ENCODE data around the gene NTSR1. TPM values are rescaled to one million over a fixed set of nuclear protein-coding genes. Genes with fewer than 3 reads are reported as not detected.

NTSR1 gene
- total RNA-seq, 2 experiments from 2014 or later = 0.07 to 0.14 TPM

DNA sequence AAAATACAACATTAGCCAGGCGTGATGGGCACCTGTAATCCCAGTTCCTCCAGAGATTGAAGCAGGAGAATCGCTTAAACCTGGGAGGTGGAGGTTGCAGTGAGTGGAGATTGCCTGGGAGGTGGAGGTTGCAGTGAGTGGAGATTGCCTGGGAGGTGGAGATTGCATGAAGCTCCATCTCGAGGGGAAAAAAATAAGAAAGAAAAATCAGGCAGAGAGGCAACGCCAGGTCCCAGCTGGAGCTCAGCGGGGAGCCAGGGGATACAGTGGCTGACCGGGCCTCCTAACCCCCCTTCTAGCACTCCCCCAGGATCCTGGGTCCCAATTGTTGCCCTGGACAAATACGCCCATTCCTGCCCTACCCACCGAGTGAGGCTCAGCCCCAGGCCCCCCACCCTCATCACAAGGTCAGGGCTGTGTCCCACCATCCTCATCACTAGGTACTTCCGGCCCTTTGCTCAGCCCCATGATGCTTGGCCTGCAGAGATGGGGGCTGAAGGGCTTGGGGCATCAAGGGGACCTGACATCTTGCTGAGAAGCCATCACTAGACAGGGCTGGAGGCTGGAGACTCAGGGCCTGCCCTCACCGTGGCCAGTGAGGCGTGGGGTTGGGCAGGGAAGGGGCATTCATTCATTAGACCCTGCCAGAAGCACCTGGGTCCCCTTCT lies 97.9 kb downstream of the NTSR1 start:
- intact Hi-C loops (cut with DNase I, micrococcal nuclease) = loop anchor here in 1 of 2 experiments (5.0 kb wide), 1 partner anchor 304 kb away; no protein-coding TSS in a partner anchor
- peak overlapping the region; percentile 78 for H3K4me3 Mint-ChIP-seq
- ChIA-PET CTCF (interaction anchor here (1.2 kb wide), 1 partner anchor 132 kb away, joined by 4 read pairs; no protein-coding TSS in a partner anchor), POLR2A (no interaction called here)
- no peak for ATAC-seq
- H3K9me3 Mint-ChIP-seq (ENCODE audit: low read depth) = no peaks in the 10 kb centered on the region
- DNase-seq = no peak
- no peaks in the 10 kb centered on the region for H3K27me3 Mint-ChIP-seq
- H3K4me1 Mint-ChIP-seq = peaks cover 21% of the 10 kb centered on the region
- H3K36me3 Mint-ChIP-seq (ENCODE audit: low read depth) = peaks cover 14% of the 10 kb centered on the region
- no peak overlapping the region for H3K27ac Mint-ChIP-seq

DNA sequence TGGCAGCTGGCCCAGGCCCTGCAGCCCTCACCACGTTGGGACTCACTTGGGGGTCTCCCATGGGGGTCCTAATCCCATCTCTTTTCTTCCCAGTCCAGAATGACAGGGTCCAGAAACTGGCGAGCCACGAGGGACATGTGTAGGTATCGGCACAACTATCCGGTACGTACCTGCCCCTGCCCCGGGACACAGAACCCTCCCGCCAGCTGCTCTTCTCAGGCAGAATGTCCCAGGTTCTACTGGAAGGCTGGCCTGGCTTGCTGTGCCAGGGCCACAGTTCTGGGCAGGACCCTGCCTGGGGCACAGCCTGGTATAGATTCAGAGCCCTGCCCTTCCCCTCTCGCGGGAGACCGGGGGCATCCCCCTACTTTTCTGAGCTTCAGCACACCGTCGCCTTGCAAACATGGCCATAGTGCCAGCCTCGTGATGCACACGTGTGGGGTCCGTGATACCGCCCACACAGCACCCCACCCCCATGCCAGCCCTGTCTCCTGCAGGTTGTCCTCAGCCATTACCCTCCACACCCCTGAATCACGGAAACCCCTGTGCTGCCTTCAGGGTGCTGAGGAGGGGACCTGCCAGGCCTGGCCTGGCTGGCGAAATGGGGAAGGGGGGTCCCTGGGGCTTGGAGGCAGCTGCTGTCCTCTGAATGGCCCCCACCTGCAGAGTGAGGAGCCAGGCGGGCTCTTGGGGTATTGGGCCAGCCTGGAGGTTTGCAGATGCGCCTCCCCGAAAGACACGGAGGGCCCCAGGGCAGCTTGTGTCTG lies 99.0 kb downstream of the NTSR1 start:
- ChIA-PET POLR2A (interaction anchor here (1.0 kb wide), 1 partner anchor 16 kb away, joined by 3 read pairs; no protein-coding TSS in a partner anchor), CTCF (interaction anchor here (0.6 to 2.2 kb wide), 17 partner anchors 9 to 903 kb away, joined by 3 to 16 read pairs (median 4); partner anchors contain the start of gene COL9A3)
- Mint-ChIP-seq H3K4me3 (no peak overlapping the region), H3K27ac (no peak overlapping the region), H3K27me3 (no peaks in the 10 kb centered on the region), H3K9me3 (ENCODE audit: low read depth) (no peaks in the 10 kb centered on the region), H3K36me3 (ENCODE audit: low read depth) (peaks cover 17% of the 10 kb centered on the region), H3K4me1 (peaks cover 21% of the 10 kb centered on the region)
- DNase-seq (no peak), ATAC-seq (no peak)
- intact Hi-C loops (cut with DNase I, micrococcal nuclease) = loop anchor here (1.0 to 5.0 kb wide), 4 partner anchors 13 to 307 kb away; no protein-coding TSS in a partner anchor

DNA sequence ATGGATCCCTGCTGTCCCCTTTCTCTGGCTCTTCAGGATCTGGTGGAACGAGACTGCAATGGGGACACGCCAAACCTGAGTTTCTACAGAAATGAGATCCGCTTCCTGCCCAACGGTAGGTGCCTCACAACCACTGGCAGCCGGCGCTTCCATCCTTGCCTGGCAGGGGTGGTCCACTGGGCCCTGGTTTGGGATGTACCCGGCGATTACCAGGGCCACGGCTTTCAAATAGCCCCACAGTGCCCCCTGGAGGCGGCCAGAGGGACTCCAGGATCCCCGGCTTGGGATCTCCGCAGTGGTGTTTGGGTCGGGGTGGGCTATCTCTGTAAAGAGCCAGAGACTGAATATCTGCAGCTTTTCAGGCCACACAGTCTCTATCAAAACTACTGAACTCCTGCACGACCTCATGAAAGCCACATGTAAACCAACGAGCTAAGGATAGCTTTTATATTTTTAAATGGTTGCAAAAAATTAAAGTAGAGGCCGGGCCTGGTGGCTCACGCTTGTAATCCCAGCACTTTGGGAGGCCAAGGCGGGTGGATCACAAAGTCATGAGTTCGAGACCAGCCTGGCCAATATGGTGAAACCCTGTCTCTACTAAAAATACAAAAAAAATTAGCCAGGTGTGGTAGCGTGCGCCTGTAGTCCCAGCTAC lies 99.7 kb downstream of the NTSR1 start:
- peaks cover 21% of the 10 kb centered on the region for H3K4me1 Mint-ChIP-seq
- POLR2A ChIA-PET = interaction anchor here (1.0 kb wide), 1 partner anchor 15 kb away, joined by 3 read pairs; no protein-coding TSS in a partner anchor
- peak; percentile 67 for ATAC-seq
- intact Hi-C loops (cut with DNase I, micrococcal nuclease) = loop anchor here (1.0 to 5.0 kb wide), 4 partner anchors 14 to 308 kb away; no protein-coding TSS in a partner anchor
- no peak overlapping the region for H3K27ac Mint-ChIP-seq
- no peaks in the 10 kb centered on the region for H3K9me3 Mint-ChIP-seq (ENCODE audit: low read depth)
- peak; percentile 86 for DNase-seq
- no peaks in the 10 kb centered on the region for H3K27me3 Mint-ChIP-seq
- H3K36me3 Mint-ChIP-seq (ENCODE audit: low read depth) = peaks cover 17% of the 10 kb centered on the region
- H3K4me3 Mint-ChIP-seq = no peak overlapping the region
- CTCF ChIA-PET = interaction anchor here (0.6 to 2.2 kb wide), 19 partner anchors 14 to 689 kb away, joined by 3 to 16 read pairs (median 4); no protein-coding TSS in a partner anchor

DNA sequence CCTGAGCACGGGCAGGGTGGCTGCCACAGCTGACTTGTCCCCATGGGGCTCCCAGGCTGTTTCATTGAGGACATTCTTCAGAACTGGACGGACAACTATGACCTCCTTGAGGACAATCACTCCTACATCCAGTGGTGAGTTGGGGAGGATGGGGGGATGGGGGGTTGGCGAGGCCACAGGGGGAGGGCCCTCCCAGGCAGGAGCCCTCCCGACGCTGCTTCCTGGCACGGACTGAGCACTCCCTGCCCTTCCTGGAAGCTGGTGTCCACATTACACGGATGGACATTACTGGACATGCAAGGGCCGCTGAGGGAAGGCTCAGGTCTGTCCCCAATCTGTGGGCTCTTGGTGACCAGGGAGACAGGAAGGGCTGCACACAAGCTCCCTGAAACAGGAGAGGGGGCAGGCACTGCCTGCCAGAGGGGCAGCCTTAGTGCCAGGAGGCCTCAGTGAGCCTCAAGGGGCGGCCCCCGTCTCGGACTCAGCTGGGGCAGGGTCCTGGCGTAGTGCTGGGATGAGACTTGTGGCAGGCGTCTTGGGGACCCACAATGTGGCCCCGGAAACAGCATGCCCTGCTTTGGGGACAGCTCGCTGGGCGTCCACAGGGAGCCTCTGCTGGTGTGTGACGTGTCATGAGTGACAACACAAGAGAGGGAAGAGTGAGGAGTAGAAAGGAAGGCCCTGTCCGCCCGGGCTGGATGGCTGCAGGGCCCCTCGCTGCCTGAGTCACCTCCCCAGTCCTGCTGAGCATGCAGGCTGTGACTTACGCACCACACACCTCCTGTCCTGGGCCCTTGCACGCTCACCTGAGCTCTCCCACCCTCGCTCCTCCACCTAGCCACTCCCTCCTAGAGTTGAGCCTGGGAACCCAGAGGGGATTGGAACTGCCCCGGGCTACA lies 101.1 kb downstream of the NTSR1 start:
- POLR2A ChIA-PET = no interaction called here
- H3K4me1 Mint-ChIP-seq = peaks cover 17% of the 10 kb centered on the region
- no peak for DNase-seq
- no peak for ATAC-seq
- CTCF ChIA-PET = interaction anchor here (1.8 kb wide), 1 partner anchor 171 kb away, joined by 10 read pairs; no protein-coding TSS in a partner anchor
- H3K27me3 Mint-ChIP-seq = no peaks in the 10 kb centered on the region
- peaks cover 17% of the 10 kb centered on the region for H3K36me3 Mint-ChIP-seq (ENCODE audit: low read depth)
- intact Hi-C loops (cut with DNase I, micrococcal nuclease) = loop anchor here (2.0 to 5.0 kb wide), 2 partner anchors 15 to 307 kb away; no protein-coding TSS in a partner anchor
- H3K9me3 Mint-ChIP-seq (ENCODE audit: low read depth) = no peaks in the 10 kb centered on the region
- H3K27ac Mint-ChIP-seq = no peak overlapping the region
- no peak overlapping the region for H3K4me3 Mint-ChIP-seq

DNA sequence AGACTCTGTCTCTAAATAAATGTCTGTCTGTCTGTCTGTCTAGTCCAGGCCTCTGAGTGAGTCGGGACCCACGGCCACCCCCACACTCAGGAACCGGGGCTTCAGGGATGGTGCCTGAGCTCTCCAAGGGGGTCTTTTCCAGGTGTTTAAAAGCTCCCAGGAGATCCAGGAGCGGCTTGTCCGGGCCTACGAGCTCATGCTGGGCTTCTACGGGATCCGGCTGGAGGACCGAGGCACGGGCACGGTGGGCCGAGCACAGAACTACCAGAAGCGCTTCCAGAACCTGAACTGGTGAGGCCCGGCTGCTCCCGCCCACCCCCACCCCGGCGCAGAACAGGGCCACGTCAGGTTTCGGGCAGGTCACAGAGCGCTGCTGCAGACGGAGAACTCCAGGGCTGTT lies 102.7 kb downstream of the NTSR1 start:
- H3K4me3 Mint-ChIP-seq = no peak overlapping the region
- peaks cover 12% of the 10 kb centered on the region for H3K27me3 Mint-ChIP-seq
- peaks cover 14% of the 10 kb centered on the region for H3K36me3 Mint-ChIP-seq (ENCODE audit: low read depth)
- no peaks in the 10 kb centered on the region for H3K9me3 Mint-ChIP-seq (ENCODE audit: low read depth)
- ChIA-PET CTCF (no interaction called here), POLR2A (no interaction called here)
- intact Hi-C loops (cut with DNase I, micrococcal nuclease) = no loop called here
- H3K27ac Mint-ChIP-seq = no peak overlapping the region
- DNase-seq (no peak), ATAC-seq (no peak)
- H3K4me1 Mint-ChIP-seq = peaks cover 19% of the 10 kb centered on the region

DNA sequence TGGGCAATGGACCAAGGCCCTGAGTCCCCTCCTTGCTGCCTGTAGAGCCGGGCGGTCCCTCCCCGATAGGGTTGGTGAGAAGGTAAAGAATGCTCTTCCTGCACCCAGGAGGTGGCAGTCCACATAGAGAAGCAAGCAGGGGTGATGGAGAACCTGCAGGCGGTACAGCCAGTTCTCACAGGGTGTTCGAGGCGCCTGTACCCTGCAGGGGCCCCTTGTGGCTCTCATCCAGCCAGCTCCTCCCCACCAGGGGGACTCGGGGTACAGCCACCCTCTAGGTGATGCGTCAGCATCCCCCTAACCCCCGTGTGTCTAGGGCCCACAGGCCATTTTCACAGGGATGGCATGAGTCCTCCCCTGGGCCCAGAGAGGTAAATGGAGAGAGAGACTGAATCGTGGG lies 103.1 kb downstream of the NTSR1 start:
- ChIA-PET POLR2A (no interaction called here), CTCF (no interaction called here)
- no peak overlapping the region for H3K4me3 Mint-ChIP-seq
- no peak overlapping the region for H3K27ac Mint-ChIP-seq
- intact Hi-C loops (cut with DNase I, micrococcal nuclease) = no loop called here
- H3K27me3 Mint-ChIP-seq = peaks cover 14% of the 10 kb centered on the region
- peaks cover 14% of the 10 kb centered on the region for H3K36me3 Mint-ChIP-seq (ENCODE audit: low read depth)
- H3K4me1 Mint-ChIP-seq = peaks cover 17% of the 10 kb centered on the region
- ATAC-seq = no peak
- no peaks in the 10 kb centered on the region for H3K9me3 Mint-ChIP-seq (ENCODE audit: low read depth)
- no peak for DNase-seq

Other genes starting within 250 kb of the NTSR1 start
- not detected for gene GATA5, start 232.8 kb upstream of the NTSR1 start, total RNA-seq
- gene SLCO4A1, start 66.3 kb upstream of the NTSR1 start, total RNA-seq = 10 to 100 TPM; 40.5 to 43.4 TPM
- 10 to 100 TPM; 14.5 to 15.0 TPM for gene MRGBP, start 87.6 kb downstream of the NTSR1 start, total RNA-seq
- gene OGFR, start 96.0 kb downstream of the NTSR1 start, total RNA-seq = 10 to 100 TPM; 43.8 to 44.7 TPM
- gene COL9A3, start 108.2 kb downstream of the NTSR1 start, total RNA-seq = not detected
- gene TCFL5, start 153.0 kb downstream of the NTSR1 start, total RNA-seq = 1 to 10 TPM; 5.2 to 6.6 TPM
- 10 to 100 TPM; 43.7 to 49.7 TPM for gene DIDO1, start 217.7 kb downstream of the NTSR1 start, total RNA-seq
- gene GID8, start 229.3 kb downstream of the NTSR1 start, total RNA-seq = 10 to 100 TPM; 30.7 to 39.9 TPM
- 10 to 100 TPM; 16.2 to 16.5 TPM for gene SLC17A9, start 243.9 kb downstream of the NTSR1 start, total RNA-seq

Data from activated CD4-positive, alpha-beta T cell treated with anti-CD3 and anti-CD28 coated beads for 36 hours (primary cell).